CD4-positive, alpha-beta T cell treated with Interleukin-10 for 1 hour (primary cell): ENCODE measurements around the gene ZC3H18.

ENCODE experiments used
- DNase-seq: peaks from one replicate; pipeline ENCODE4 v3.0.0-alpha.2; 2020

The ZC3H18 gene

GRCh38 chr16:88645941-88646340 lies 75.7 kb downstream of the ZC3H18 start:
- no peak for DNase-seq

DNA sequence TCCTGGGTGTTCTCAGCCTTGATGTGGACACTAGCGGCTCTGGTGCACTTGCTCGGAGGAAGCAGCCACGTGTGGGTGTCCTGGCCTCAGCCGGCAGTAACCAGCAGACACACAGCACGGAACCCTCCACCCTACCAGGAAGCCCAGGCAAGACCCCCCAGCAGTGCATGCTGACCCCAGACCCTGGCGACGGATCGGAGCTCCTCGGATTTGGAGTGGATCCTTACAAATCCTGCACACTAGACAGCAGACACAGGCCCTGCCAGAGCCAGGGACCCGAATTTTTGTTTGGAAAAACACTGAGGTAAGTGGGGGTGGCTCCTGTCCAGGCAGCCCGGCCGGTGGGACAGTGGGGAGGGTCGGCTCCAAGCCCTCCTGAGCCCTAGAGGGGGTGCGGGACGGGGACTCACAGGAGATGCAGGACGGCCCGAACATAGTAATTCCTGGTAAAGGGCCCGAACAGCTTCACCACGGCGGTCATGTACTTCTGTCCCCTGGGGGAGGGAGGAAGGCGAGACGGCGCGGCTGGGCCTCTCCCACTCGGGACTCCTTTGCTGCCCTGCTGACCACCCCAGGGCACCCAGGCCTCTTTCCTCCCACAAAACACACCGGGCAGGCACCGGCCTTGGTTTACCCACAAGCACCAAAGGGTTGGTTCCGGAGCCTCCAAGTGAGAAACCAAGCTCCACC lies 76.3 kb downstream of the ZC3H18 start:
- no peak for DNase-seq

GRCh38 chr16:88647178-88648070 lies 77.2 kb downstream of the ZC3H18 start:
- no peak for DNase-seq

- no peak for DNase-seq
These were observed 79.2 kb downstream of the ZC3H18 start for GRCh38 chr16:88649195-88649923.

DNA sequence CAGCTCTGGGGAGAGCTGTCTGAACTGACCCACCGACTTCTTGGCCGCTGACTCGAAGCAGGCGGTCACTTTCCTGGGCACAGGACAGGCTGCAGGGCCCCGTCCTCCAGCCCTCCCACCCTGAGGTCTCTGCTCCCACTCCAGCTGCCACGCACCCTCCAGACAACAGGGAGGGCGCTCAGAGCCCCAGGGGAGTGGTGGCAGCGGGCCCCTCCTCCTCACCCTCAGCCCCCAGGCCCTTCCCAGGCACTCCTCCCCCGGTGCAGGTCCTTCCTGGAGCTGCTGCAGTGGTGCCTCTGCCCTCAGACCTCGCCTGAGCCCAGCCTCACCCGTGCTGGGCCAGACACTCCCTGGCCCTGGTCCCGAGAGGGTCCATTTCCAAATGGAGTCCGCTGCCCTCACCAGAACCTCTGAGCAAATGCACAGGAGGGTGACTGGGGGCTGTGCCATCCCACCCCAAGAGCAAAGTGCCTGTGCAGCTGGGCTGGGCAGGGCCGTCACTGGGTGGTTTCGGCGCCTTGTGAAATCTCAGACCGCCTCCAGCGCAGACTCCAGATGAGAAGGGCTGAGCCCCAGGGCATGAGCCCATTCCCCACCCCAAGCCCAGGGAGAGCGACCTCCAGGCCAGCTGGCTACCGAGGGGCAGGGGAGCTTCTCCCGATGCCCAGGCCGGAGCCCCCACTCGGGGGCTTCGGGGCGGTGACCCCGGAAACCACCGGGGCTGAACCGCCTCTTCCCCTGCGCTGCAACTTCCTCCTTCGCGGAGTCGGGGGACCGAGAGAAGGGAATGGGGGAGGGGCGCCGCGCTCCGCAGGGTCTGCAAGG lies 79.9 kb downstream of the ZC3H18 start:
- DNase-seq: peak; percentile 38

DNA sequence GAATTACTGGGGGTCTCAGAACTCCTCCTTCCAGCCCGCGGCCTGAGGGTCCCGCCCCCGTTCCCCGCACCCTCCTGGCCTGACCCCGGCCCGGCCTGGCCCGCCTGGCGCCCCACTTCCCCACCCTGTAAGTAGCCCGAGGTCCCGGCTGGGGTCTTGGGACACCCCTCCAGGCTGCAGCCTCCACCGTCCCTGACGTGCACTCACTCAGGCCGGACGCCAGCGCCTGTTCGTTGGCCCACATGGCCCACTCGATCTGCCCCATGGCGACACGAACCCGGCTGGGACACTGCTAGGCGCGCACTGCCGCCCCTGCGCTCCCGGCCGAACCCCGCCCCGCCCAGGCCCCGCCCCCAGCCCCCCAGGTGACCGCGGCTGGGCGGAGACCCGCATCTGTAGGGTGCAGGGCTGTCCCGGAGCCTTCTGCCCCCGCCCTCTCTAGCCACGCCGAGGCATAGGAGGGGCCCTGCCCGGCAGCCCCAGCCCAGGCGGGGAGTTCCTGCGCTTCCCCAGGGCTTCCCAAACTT lies 80.6 kb downstream of the ZC3H18 start, which contains the start of gene CYBA:
TSS of gene CYBA (minus strand) at position 305 of the 527 bp plus-strand sequence. CDS start at position 265, 40 bp downstream.
- peak; percentile 90 for DNase-seq

GRCh38 chr16:88651276-88651988 lies 81.2 kb downstream of the ZC3H18 start:
- peak; percentile 87 for DNase-seq

- no peak for DNase-seq
These were observed 82.0 kb downstream of the ZC3H18 start for GRCh38 chr16:88651989-88652761.

- DNase-seq: no peak
These were observed 82.5 kb downstream of the ZC3H18 start for GRCh38 chr16:88652762-88653063.

DNA sequence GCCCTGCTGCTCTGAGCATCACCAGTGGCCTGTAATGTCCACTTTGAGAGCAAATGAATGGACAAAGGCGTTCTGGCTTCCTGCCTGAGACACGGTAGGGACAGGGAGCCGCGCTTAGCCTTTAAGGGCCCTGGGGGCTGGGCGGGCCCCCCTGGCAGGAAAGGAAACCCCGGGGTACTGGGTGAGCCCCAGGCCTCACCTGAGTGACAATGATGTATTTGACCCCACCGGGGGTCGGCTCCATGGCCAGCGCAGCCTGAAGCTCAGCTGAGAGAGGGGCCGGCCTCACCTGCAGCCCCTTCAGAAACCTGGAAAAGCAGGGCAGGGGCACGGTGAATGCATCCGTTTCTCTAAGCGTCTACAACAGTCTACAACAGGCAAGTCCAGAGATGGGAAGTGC lies 82.9 kb downstream of the ZC3H18 start:
- no peak for DNase-seq

DNA sequence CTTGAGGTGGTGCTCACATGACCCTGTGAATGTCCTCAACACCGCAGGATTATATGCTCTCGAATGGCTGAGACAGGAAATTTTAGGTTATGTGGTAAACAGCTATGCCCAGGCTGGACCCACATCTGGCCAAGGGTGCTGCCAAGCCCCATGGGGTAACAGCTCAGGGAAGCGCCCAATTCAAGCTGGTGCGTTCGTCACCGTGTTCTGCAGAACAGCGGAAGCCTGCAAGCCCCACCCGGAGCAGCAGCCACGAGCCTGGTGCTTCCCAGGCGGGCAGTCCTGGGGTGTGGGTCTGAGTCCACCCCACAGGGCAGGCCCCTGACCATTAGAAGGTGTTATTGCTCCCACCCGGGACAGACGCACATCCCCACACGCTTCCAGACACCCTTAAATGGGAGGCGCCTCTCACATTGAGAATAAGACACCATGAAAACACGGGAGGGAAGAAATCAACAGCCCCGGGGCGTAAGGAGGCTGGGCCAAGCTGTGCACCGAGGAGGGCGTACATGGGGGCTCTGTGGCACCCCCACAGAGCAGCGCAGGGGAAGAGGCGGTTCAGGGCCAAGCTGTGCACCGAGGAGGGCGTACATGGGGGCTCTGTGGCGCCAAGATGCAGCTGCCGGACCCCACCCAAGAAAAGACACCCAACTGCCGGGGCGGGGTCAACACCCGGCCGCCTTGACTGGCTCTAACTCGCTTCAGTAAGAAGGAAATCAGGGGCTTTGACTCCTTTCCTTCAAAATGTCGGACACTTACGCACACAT lies 83.6 kb downstream of the ZC3H18 start:
- DNase-seq: no peak

DNA sequence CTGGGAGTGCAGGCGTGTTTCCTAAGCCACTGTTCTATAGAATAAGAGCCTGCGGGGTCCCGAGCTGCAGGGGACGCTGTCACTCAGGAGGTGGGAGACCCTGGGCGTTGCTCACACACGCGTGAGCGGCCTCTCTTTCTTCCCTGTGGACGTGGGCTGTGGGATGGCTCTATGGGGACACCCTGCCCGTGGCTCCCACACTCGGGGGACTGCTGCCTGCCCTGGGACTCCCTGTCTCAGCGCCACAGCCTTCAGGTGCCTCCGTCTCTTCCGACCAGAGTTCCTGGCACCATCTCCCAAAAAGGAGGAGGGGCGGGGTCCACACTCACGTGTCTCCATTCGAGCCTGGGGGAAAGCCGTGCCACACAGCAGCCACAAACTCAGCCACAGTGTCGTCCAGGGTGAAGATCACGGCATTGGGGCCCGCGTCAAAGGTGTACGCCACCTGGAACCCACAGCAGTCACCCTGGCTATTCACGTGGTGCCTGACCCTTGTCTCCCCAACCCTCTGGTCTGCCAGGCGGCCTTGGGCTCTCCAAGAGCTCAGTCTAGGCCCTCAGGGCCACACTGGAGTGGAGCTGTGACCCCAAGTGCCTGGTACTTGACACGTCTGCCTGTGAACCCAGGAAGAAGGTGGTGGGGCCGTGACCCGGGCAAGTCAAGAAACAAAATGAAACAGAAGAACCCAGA lies 84.3 kb downstream of the ZC3H18 start:
- DNase-seq: no peak

DNA sequence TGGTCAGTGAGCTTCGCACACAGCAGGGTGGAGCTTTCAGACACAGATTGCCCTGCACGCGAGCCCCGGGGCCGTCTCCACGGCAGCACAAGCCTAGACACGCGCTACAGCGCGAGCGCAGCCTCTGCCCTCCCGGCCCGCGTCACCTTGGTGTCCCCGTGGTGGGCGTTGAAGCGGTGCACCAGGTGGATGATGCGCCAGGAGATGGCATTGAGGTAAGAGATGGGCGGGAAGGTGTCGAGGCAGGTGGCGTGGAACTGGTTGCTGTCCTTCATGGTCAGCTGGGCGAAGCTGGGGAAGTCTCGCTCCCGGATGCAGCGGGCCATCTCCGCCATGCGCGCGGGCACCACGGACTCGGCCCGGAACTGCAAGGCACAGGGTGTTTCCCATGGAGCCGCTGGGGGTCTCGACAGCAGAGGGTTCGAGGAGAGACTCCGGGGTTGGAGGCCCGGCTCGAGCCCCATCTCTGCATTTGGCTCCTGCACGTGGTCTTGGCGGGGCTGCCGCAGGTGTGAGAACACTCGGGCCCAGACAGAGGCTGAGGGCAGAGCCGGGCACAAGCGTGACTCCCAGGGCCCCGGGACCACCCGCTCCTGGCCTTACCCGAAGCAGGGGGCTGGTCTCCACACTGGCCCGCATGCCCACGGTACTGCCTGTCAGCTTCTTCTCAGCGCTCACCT lies 85.0 kb downstream of the ZC3H18 start:
- DNase-seq: no peak

DNA sequence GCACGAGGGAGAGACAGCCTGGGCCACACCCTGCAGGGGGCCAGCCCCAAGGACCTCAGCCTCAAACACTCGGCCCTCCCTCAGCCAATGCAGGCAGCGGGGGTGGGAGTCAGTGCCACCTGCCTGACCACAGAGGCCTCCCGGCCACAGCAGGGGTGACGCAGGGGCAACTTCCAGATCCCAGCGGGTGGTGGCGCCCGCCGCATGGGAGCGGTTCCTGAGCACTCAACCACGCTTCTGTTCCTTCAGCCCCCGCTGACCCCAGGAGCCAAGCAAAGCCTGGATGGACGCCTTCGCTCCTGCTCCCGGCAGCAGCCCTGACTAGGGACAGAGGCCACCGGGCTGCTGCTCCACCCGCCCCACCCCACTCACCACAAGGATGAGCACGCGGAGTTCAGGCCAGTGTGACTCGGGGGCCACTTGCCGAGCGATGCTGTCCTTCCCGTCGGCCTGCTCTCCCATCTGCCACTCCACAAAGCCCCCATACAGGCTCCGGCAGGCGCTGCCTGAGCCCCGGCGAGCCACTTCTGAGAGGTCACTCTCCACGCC lies 85.6 kb downstream of the ZC3H18 start:
- no peak for DNase-seq

DNA sequence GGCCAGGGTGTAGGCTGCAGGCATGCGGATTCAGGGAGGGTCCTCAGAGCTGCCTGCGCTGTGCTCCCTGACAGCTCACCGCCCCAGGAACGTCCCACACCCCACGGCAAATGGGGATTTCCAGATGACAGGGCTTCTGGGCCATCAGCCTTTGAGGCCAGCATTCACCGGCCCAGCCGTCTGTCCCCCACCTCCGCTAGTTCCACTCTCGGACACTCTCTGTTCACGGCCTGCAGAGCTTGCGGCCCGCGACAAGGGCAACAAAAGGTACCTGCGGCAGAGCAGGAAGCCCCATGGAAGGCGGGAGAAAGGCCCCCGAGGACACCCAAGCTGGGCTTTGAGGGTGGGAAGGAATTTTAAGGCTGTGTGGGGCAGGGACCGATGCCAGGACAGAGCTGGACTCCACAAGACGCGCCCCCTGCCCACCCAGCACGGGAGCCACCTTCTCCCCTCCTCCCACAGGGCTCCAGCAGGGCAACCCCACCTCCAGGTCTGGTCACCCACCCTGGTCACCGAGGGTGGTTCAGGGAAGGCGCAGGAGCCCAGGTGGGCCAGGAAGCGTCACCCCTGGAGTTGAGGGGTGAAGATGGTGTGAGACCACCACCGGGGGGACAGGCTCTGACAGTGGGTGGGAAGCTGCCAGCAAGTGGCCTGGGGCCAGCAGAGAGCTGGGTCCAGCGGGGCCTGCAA lies 86.2 kb downstream of the ZC3H18 start:
- no peak for DNase-seq

DNA sequence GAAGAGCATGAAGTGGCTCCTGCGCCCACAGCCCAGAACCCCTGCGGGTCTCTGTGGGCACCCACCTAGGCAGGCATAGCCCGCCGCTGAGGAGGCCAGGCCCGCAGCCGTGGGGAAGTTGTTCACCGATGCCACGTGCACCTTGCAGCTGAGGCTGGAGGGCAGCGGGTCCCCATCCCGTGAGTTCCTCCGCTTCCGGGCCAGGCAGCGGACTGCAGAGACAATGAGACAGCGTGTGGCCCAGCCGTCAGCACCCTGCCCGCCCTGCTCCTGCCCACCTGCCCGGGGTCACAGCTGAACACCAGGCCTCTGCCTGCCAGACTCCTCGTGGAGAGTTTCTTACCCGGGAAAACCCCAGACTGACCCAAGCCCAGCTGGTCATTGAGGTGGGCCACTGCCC lies 87.2 kb downstream of the ZC3H18 start:
- DNase-seq: no peak

GRCh38 chr16:88658714-88659113 lies 88.5 kb downstream of the ZC3H18 start:
- no peak for DNase-seq

- no peak for DNase-seq
These were observed 89.0 kb downstream of the ZC3H18 start for GRCh38 chr16:88659160-88659559.
